Aorta (tissue), 5 donors: ENCODE data around the gene NKX2-2. TPM values are rescaled to one million over a fixed set of nuclear protein-coding genes. Genes with fewer than 3 reads are reported as not detected.
A peak's percentile ranks its signal among the peaks of the same experiment; 100 is the strongest.

Experiments used
- ATAC-seq: fragments of 200-7000 bp; cut with Tn5 transposase; one replicate; pipeline ENCODE4 v1.9.1; 2022; ENCODE audit warnings: moderate library complexity; ENCODE audit not compliant: low FRiP score
- DNase-seq, 2 donors: peaks; one replicate each; pipeline ENCODE4 v3.0.0-alpha.2; 2020
- H3K27ac ChIP-seq, 2 donors: one replicate each; pipeline ENCODE4 v1.5.1; 2013; ENCODE audit warnings: low read length in 2 of 2, mild to moderate bottlenecking in 2 of 2, moderate library complexity in 2 of 2, control low read depth in 1 of 2, inconsistent platforms in 1 of 2, low read depth in 1 of 2
- H3K27me3 ChIP-seq, 2 donors: one replicate each; pipeline ENCODE4 v1.6.1; 2013; ENCODE audit warnings: control low read depth in 1 of 2, low read length in 1 of 2, mild to moderate bottlenecking in 1 of 2, moderate library complexity in 1 of 2; ENCODE audit not compliant: insufficient read depth in 2 of 2, control insufficient read depth in 1 of 2
- H3K36me3 ChIP-seq, 2 donors: one replicate each; pipeline ENCODE4 v1.6.1; 2013; ENCODE audit warnings: control low read depth in 1 of 2, low read length in 1 of 2, mild to moderate bottlenecking in 1 of 2; ENCODE audit not compliant: insufficient read depth in 2 of 2, control insufficient read depth in 1 of 2
- H3K4me1 ChIP-seq, 2 donors: one replicate each; pipeline ENCODE4 v1.6.1; 2013; ENCODE audit warnings: low read length in 2 of 2, control low read depth in 1 of 2, mild to moderate bottlenecking in 1 of 2, moderate library complexity in 1 of 2; ENCODE audit not compliant: insufficient read depth in 2 of 2, control insufficient read depth in 1 of 2
- H3K4me3 ChIP-seq, 2 donors: one replicate each; pipeline ENCODE4 v1.5.1; 2013; ENCODE audit warnings: low read length in 2 of 2, control low read depth in 1 of 2, mild to moderate bottlenecking in 1 of 2
- H3K9me3 ChIP-seq: one replicate; pipeline ENCODE4 v1.6.1; 2013; ENCODE audit warnings: mild to moderate bottlenecking, low read length; ENCODE audit not compliant: control insufficient read depth
- WGBS, 2 donors: extraction: QIAGEN DNeasy Blood & Tissue Kit; methylation state at CpG; one replicate each; pipeline ENCODE4 v1.1.7; 2013; 5-methylcytosine and 5-hydroxymethylcytosine counted together
- intact Hi-C, 2 donors: fragments of 100-400 bp; cut with DNase I; formaldehyde crosslinking; loops; one replicate each; pipeline versions ENCODE4 v1.14.2 to v1.15.0; 2022
- long read RNA-seq, 2 donors: library from polyadenylated mRNA; unstranded; transcript quantifications; one replicate each; pipeline ENCODE4 v2.0.0, GENCODE V29; 2020 to 2021
- polyA plus RNA-seq, 2 donors: library from polyadenylated mRNA; stranded (reverse); fragments of 200-250 nt; gene quantifications; one replicate each; pipeline ENCODE4 v1.2.3, GENCODE V29; 2013
- total RNA-seq, 2 donors: library from RNA; stranded (reverse); fragmentation: NEBNext Ultra II Directional; extraction: Animal tissue kit (Norgen Biotek cat#: 25700); gene quantifications; one replicate each; pipeline ENCODE4 v1.2.1, GENCODE V29; 2021
- donor health status: healthy with polysubstance abuse.
- donor health status: Bipolar disorder and iron deficiency.
- donor health status: DM: no; HTN: no; CAD: no.
- donor health status: DM: no; HTN: no; CAD: no.
- donor health status: DM: yes; HTN: yes; CAD: no.

The NKX2-2 gene
- total RNA-seq (not detected), polyA plus RNA-seq (under 1 TPM in 1 of 2 donors, not detected in 1; 0.15 TPM)
- long read RNA-seq, donor 1 = 0 reads
- long read RNA-seq, donor 2 = 0 reads

DNA sequence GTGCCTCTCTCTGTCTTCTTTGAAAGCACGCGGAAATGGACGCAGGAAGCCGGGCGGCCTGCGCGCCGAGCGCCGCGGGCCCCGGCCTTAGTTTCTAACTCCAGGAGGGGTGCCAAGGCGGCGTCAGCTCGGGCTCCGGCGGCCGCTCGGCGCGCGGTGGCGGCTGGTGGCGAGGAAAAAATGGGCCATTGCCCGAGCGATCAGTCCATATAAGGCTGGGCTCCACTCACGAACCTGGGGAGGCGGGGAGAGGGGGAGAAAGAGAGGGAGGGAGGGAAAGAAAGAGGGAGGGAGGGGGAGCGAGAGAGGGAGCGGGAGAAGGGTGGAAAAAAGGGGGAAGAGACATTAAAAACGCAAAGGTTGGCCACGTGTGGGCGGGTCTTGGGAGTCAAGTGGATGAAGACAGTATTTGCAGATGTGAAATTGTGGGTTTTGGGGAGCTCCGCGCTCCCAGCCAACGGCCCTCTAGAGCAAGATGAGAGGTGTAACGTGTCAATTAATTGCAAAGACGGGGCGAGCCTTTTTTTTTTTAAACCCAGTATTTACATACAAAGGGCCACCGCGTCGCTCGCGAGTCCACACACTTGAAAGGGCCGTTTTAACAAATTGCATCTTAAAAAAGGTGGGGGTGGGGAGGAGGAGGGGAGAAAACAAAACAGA, at the start of gene NKX2-2:
Gene NKX2-2, minus strand, starts transcription at position 184 of the 660 bp plus-strand sequence. CDS start 395 bp downstream, outside the sequence.
- peak within 1 kb of the TSS; percentile 3 to 33 for H3K4me3 ChIP-seq
- ATAC-seq (no peak), DNase-seq (peak in 1 of 2 donors; percentile 43)
- intact Hi-C loops = no loop called here
- 1 to 2% methylated on average over 45 of the region's 45 CpGs for WGBS, 2 donors
- no peaks in the 10 kb centered on the region for H3K9me3 ChIP-seq
- peaks cover 0 to 6% of the 10 kb centered on the region in 2 donors for H3K27me3 ChIP-seq
- no peaks in the 10 kb centered on the region for H3K36me3 ChIP-seq
- H3K27ac ChIP-seq = no peak within 1 kb of the TSS
- no peaks in the 10 kb centered on the region for H3K4me1 ChIP-seq

DNA sequence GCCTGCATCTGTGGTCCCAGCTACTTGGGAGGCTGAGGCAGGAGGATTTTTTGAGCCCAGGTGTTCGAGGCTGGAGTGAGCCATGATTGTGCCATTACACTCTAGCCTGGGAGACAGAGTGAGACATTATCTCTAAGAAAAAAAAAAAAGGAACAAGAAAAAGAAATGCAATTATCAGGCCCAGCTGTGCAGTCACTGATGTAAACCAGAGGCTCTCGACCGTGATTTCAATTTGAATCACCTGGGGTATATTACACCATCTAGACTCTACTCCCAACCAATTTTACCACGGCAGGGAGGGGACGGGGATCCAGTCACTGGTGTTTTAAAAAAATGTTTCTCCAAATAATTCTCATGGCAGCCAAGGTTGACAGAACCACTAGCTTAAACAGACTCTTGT, 48.8 kb upstream of the NKX2-2 start:
- no peak for ATAC-seq
- H3K27me3 ChIP-seq = peaks cover 0 to 2% of the 10 kb centered on the region in 2 donors
- intact Hi-C loops = no loop called here

DNA sequence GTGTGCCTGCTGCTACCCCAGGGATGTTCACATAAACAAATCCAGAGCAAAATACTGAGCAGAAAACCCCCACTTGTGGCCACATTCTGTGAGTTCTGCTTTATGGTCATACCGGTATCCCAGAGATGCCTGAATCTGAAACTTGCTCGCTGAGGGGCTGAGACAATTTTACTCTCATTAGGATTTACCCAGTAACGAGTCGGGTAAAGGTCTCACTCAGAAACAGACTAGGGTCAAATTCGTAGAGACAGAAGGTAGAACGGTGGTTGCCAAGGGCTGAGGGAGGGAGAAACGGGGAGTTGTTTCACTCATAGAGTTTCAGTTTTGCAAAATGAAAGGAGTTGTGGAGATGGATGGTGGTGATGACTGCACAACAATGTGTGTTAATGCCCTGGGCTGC, 45.4 kb upstream of the NKX2-2 start:
- Histone ChIP-seq H3K4me3 (no peak overlapping the region), H3K27me3 (peaks cover 0 to 2% of the 10 kb centered on the region in 2 donors), H3K27ac (no peak overlapping the region), H3K36me3 (no peaks in the 10 kb centered on the region), H3K4me1 (no peaks in the 10 kb centered on the region), H3K9me3 (peaks cover 1% of the 10 kb centered on the region)
- DNase-seq = no peak
- no peak for ATAC-seq
- 79 to 80% methylated on average over 7 of the region's 7 CpGs for WGBS, 2 donors
- intact Hi-C loops = no loop called here

More for the DNA sequence above, 48.8 kb upstream of the NKX2-2 start:
- Histone ChIP-seq H3K4me1 (no peaks in the 10 kb centered on the region), H3K9me3 (peaks cover 1% of the 10 kb centered on the region), H3K27ac (no peak overlapping the region), H3K4me3 (no peak overlapping the region), H3K36me3 (no peaks in the 10 kb centered on the region)
- WGBS, 2 donors = 74 to 78% methylated on average over 5 of the region's 5 CpGs
- no peak for DNase-seq

DNA sequence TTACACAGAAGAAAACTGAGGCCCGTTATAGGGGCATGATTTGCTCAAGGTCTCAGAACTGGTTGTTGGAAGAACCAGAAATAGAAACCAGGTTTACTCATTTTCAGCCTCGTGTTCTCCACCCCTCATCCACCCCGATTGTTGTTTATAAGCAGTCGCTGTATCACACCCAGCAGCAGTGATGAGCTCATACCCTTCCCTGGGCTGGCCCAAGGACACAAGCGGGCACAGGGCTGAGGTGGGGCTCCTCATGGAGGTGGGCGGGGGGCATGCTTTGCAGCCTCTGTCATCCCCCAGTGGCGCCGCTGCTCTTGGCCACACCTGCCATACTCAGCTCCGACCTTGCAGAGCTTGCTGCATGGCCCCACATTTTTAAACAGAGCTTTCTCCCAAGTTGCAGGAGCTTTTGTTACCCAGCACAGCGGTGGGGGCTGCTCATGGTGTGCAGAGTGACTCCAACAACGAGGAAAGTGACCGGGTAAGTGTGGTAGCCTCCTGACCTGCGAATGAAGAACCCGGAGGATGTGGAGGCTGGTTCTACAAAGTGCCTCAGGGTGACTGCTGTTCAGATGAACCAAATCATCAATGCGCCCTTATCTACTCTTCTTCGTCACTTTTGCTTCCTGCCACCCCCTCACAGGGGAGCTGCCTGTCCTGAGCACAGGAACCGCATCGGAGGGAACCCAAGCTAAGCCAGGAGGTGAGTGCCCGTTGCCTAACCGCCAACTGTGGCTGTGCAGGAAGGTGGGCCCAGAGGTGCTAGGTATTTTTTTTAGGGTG, 43.6 kb upstream of the NKX2-2 start:
- H3K36me3 ChIP-seq = no peaks in the 10 kb centered on the region
- H3K4me1 ChIP-seq = no peaks in the 10 kb centered on the region
- H3K9me3 ChIP-seq = no peaks in the 10 kb centered on the region
- DNase-seq (no peak), ATAC-seq (no peak)
- no peak overlapping the region for H3K27ac ChIP-seq
- peaks cover 0 to under 1% of the 10 kb centered on the region in 2 donors for H3K27me3 ChIP-seq
- H3K4me3 ChIP-seq = no peak overlapping the region
- intact Hi-C loops = no loop called here
- 87 to 90% methylated on average over 20 of the region's 20 CpGs for WGBS, 2 donors

DNA sequence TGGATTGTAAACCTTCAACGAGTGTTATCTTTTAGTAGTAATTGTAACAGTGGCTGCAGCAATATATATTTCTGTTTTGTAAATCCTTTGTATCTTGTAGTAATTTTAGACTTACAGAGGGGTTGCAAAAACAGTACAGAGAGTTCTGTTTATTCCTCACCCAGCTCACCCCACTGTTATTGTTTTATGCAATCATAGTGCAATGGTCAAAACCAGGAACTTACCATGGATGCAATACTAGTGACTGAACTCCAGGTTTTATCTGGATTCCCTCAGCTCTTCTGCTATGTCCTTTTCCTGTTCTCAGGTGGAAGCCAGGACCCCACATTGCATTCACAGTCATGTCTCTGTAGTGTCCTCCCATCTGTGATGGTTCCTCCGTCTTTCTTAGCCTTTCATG, 42.5 kb upstream of the NKX2-2 start:
- 81% methylated on average over 2 of the region's 2 CpGs for WGBS, 2 donors
- no peak overlapping the region for H3K4me3 ChIP-seq
- H3K9me3 ChIP-seq = no peaks in the 10 kb centered on the region
- H3K36me3 ChIP-seq = no peaks in the 10 kb centered on the region
- DNase-seq = no peak
- no peaks in the 10 kb centered on the region for H3K27me3 ChIP-seq
- H3K4me1 ChIP-seq = no peaks in the 10 kb centered on the region
- no peak overlapping the region for H3K27ac ChIP-seq
- intact Hi-C loops = no loop called here
- no peak for ATAC-seq

DNA sequence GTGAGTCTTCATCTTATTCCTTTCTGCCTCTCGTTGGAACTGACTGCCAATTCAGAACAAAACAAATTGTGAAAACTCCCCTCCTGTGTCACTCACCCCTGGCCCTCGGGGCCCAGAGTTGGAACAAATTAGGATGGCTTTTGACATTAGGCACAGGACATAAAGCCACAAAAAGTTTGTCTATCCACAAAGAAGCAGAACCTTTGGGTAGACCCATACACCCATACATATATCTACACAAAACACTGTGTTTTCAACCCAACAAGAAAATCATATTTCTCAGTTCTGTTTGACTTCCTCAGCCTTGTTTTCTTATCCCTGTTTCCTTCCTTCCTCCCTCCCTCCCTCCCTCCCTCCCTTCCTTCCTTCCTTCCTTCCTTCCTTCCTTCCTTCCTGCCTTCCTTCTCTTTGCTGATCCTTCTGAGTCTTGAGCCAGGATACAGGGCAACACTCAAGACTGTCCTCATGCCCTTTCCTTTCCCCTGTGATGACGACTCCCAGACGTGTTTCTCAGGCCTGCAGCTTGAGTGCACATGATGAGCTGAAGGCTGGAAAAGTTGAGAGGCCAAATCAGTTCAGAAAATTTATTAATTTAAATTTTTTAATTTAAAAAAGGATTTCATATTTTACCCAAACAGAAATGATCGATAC, 41.7 kb upstream of the NKX2-2 start:
- no peaks in the 10 kb centered on the region for H3K9me3 ChIP-seq
- H3K4me3 ChIP-seq = no peak overlapping the region
- WGBS, 2 donors = 53 to 54% methylated on average over 5 of the region's 5 CpGs
- intact Hi-C loops = no loop called here
- H3K27ac ChIP-seq = no peak overlapping the region
- ATAC-seq (no peak), DNase-seq (no peak)
- no peaks in the 10 kb centered on the region for H3K27me3 ChIP-seq
- H3K4me1 ChIP-seq = no peaks in the 10 kb centered on the region
- no peaks in the 10 kb centered on the region for H3K36me3 ChIP-seq

DNA sequence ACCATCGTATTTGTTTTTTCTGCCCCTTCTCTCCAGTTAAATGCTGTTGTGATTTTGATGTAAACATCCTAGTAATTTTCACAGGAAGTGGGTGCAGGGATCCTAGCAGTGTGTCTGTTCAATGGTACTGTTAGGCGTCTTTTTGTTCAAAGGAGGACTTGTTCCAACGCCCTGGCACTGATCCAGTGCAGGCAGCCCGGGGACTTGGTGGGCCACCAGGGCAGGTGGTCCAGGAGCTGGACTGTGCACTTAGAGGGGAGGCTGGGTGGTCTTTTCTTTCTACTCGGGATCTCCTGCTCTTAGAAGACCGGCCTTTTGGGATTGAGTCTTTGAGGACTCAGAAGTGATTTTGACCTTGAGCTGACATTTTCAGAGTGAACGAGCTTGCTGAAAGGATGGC, 41.1 kb upstream of the NKX2-2 start:
- DNase-seq = no peak
- intact Hi-C loops = no loop called here
- H3K27me3 ChIP-seq = no peaks in the 10 kb centered on the region
- H3K4me1 ChIP-seq = no peaks in the 10 kb centered on the region
- 56 to 58% methylated on average over 7 of the region's 7 CpGs for WGBS, 2 donors
- H3K36me3 ChIP-seq = no peaks in the 10 kb centered on the region
- no peak overlapping the region for H3K27ac ChIP-seq
- no peak overlapping the region for H3K4me3 ChIP-seq
- H3K9me3 ChIP-seq = no peaks in the 10 kb centered on the region
- ATAC-seq = no peak

DNA sequence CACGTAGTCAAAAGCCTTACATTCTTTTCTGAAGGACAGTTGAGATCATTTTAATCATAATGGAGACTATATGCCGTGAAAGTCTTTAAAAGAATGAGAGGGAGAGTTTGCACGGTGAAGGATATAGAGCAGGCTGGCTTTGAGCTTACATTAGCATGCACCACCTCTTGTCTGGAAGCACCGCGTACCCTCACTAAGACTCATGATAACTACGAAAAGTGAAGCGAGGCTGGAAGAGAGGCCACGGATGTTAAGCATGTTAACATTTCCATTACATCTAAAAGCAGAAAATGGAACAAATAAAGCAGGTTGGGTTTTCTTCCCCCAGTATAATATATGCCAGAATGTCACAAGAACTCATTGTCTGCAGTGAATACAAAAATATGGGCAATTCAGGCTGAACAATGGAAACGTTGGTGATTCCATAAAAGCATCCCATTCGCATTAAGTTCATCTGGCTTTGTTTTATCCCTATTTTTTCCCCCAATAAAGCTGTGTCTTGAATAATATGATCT, 40.6 kb upstream of the NKX2-2 start:
- no peaks in the 10 kb centered on the region for H3K36me3 ChIP-seq
- H3K4me1 ChIP-seq = no peaks in the 10 kb centered on the region
- ATAC-seq (no peak), DNase-seq (no peak)
- no peak overlapping the region for H3K4me3 ChIP-seq
- H3K9me3 ChIP-seq = no peaks in the 10 kb centered on the region
- no peak overlapping the region for H3K27ac ChIP-seq
- H3K27me3 ChIP-seq = no peaks in the 10 kb centered on the region
- 69 to 73% methylated on average over 10 of the region's 10 CpGs for WGBS, 2 donors
- intact Hi-C loops = no loop called here
